Gastrocnemius medialis (tissue), 4 donors: ENCODE data around the gene DMD. TPM values are rescaled to one million over a fixed set of nuclear protein-coding genes. Genes with fewer than 3 reads are reported as not detected.
A peak's percentile ranks its signal among the peaks of the same experiment; 100 is the strongest.

Source experiments
- ATAC-seq, 2 donors: fragments of 150-250 bp; one replicate each; pipeline ENCODE4 v1.9.1; 2016
- DNase-seq, 2 donors: peaks; one replicate each; pipeline ENCODE4 v3.0.0-alpha.2; 2019
- H3K27ac ChIP-seq, 4 donors: fragments of 200-600 bp; sonication (generic); 1 replicate in 1 of 4; 2 replicates in 3 of 4; pipeline ENCODE4 v1.5.1; 2016 to 2018; ENCODE audit warnings: mild to moderate bottlenecking in 2 of 4, moderate library complexity in 1 of 4
- H3K27me3 ChIP-seq, 3 donors: fragments of 200-600 bp; sonication (generic) in 2 of 3; 1 replicate in 1 of 3; 2 replicates in 2 of 3; pipeline versions ENCODE4 v1.5.1 to v1.6.0; 2016 to 2019; ENCODE audit warnings: mild to moderate bottlenecking in 1 of 3, moderate library complexity in 1 of 3
- H3K36me3 ChIP-seq, 2 donors: fragments of 200-600 bp; sonication (generic) in 1 of 2; one replicate each; pipeline ENCODE4 v1.5.1; 2017 to 2018
- H3K4me1 ChIP-seq, 2 donors: fragments of 200-600 bp; sonication (generic) in 1 of 2; one replicate each; pipeline ENCODE4 v1.5.1; 2016 to 2017; ENCODE audit warnings: mild to moderate bottlenecking in 2 of 2
- H3K4me3 ChIP-seq, 4 donors: fragments of 200-600 bp; sonication (generic) in 3 of 4; 1 replicate in 1 of 4; 2 replicates in 3 of 4; pipeline ENCODE4 v1.5.1; 2016 to 2019; ENCODE audit warnings: mild to moderate bottlenecking in 2 of 4
- H3K9me3 ChIP-seq, 3 donors: fragments of 200-600 bp; sonication (generic) in 2 of 3; 1 replicate in 1 of 3; 2 replicates in 2 of 3; pipeline ENCODE4 v1.5.1; 2016 to 2019
- CTCF ChIP-seq, 5 experiments: fragments of 450-650 bp in 3 of 5; fragments of 200-600 bp in 2 of 5; sonication (generic) in 2 of 5; IDR thresholded peaks in 4 of 5; conservative IDR thresholded peaks in 1 of 5; 1 replicate in 4 of 5; 2 replicates in 1 of 5; pipeline ENCODE4 v1.5.1; 2016 to 2019; ENCODE audit warnings: antibody characterized with exemption in 5 of 5, mild to moderate bottlenecking in 3 of 5, moderate library complexity in 3 of 5
- POLR2A ChIP-seq, 2 donors: fragments of 450-650 bp; IDR thresholded peaks; one replicate each; pipeline ENCODE4 v1.6.1; 2017; ENCODE audit warnings: antibody characterized with exemption in 2 of 2, mild to moderate bottlenecking in 2 of 2, moderate library complexity in 2 of 2
- in situ Hi-C, 4 donors: fragments of 200-750 bp; cut with MboI; loops; one replicate each; pipeline versions ENCODE4 v1.15.0 to v1.8.0; 2017; ENCODE audit warnings: low sequenced_read_pairs in 4 of 4
- intact Hi-C: fragments of 100-400 bp; cut with DNase I; formaldehyde crosslinking; loops from one replicate; pipeline ENCODE4 v1.15.1; 2023; ENCODE audit warnings: low total_unique reads
- total RNA-seq, 4 donors: library from RNA; depleted of rRNA; stranded (reverse); fragments of >200 nt; gene quantifications; one replicate each; pipeline versions ENCODE4 v1.1.0 to v1.2.3, GENCODE V29; 2016

The DMD gene
- total RNA-seq, 4 donors from 2014 or later = 53.5 to 201 (median 98.9) TPM

DNA sequence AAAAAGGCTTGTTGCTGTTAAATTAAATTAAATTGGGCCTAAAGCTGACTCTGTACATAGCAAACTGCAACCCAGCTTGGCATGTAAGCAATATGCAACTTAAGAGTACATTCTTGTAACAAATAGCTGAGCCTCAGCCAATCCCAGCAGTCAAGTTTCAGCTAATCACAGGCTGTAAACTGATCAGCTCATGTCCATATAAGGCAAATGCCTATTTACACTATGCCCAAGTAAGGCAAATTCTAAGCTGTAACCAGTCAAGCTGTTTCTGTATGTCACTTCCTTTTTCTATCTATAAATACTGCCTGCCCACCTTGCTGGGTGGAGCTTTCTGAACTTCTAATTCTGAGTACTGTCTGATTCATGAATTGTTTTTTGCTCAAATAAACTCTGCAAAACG, 1710.4 kb downstream of the DMD start:
- Histone ChIP-seq H3K4me3 (no peak overlapping the region), H3K27me3 (no peaks in the 10 kb centered on the region), H3K9me3 (no peaks in the 10 kb centered on the region), H3K4me1 (peaks cover 0 to 5% of the 10 kb centered on the region in 2 donors), H3K36me3 (no peaks in the 10 kb centered on the region), H3K27ac (peak overlapping the region in 1 of 4 donors; percentile 39)
- ATAC-seq = no peak
- DNase-seq = no peak
- TF ChIP-seq POLR2A (IDR thresholded peaks at IDR 0.05) = no peak
- TF ChIP-seq CTCF (IDR thresholded peaks at IDR 0.05 in 4 of 5, conservative IDR thresholded peaks at IDR 0.05 in 1 of 5) = no peak
- intact Hi-C loops = no loop called here
- in situ Hi-C loops = no loop called here

GRCh38 chrX:31499109-31499508, 1712.2 kb downstream of the DMD start:
- no peak for TF ChIP-seq POLR2A (IDR thresholded peaks at IDR 0.05)
- no peak for TF ChIP-seq CTCF (IDR thresholded peaks at IDR 0.05 in 4 of 5, conservative IDR thresholded peaks at IDR 0.05 in 1 of 5)
- Histone ChIP-seq H3K36me3 (no peaks in the 10 kb centered on the region), H3K4me1 (peaks cover 0 to 5% of the 10 kb centered on the region in 2 donors), H3K27ac (peak overlapping the region in 1 of 4 donors; percentile 41), H3K27me3 (no peaks in the 10 kb centered on the region), H3K9me3 (no peaks in the 10 kb centered on the region), H3K4me3 (no peak overlapping the region)
- ATAC-seq = peak in 1 of 2 donors; percentile 90
- intact Hi-C loops = no loop called here
- no peak for DNase-seq
- in situ Hi-C loops = no loop called here

- no peaks in the 10 kb centered on the region for H3K27me3 ChIP-seq
- no peaks in the 10 kb centered on the region for H3K36me3 ChIP-seq
- H3K4me3 ChIP-seq = no peak overlapping the region
- intact Hi-C loops (no loop called here), in situ Hi-C loops (no loop called here)
- H3K27ac ChIP-seq = no peak overlapping the region
- DNase-seq (no peak), ATAC-seq (no peak)
- TF ChIP-seq POLR2A (IDR thresholded peaks at IDR 0.05) (no peak), CTCF (IDR thresholded peaks at IDR 0.05 in 4 of 5, conservative IDR thresholded peaks at IDR 0.05 in 1 of 5) (no peak)
- H3K4me1 ChIP-seq = peaks cover 0 to 5% of the 10 kb centered on the region in 2 donors
- H3K9me3 ChIP-seq = no peaks in the 10 kb centered on the region
These were observed 1714.3 kb downstream of the DMD start for GRCh38 chrX:31497086-31497485.

GRCh38 chrX:31487951-31488350, 1723.4 kb downstream of the DMD start:
- H3K4me3 ChIP-seq = no peak overlapping the region
- no peaks in the 10 kb centered on the region for H3K27me3 ChIP-seq
- no peak overlapping the region for H3K27ac ChIP-seq
- in situ Hi-C loops = no loop called here
- no peaks in the 10 kb centered on the region for H3K36me3 ChIP-seq
- TF ChIP-seq CTCF (IDR thresholded peaks at IDR 0.05 in 4 of 5, conservative IDR thresholded peaks at IDR 0.05 in 1 of 5) = no peak
- H3K4me1 ChIP-seq = no peaks in the 10 kb centered on the region
- intact Hi-C loops = no loop called here
- H3K9me3 ChIP-seq = no peaks in the 10 kb centered on the region
- DNase-seq = no peak
- no peak for ATAC-seq

DNA sequence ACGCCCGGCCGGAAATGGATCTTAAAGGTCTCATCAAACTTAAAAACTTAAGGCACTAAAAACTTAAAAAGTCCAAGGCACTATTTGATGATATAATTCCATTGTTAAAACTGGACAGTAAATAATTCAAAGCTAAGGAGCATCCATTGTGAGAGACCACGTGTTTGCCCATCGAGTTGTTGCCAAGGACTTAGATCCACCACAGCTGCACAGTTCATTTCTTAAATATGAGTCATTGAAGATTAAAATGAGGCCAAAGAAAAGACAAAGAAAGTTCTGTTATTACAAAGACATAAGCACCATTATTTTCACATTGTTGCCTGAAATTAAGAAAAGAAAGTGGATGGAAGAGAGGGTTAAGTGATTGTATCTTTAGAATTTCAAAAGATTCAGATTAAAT, 1728.0 kb downstream of the DMD start:
- Histone ChIP-seq H3K4me1 (no peaks in the 10 kb centered on the region), H3K4me3 (no peak overlapping the region), H3K27me3 (no peaks in the 10 kb centered on the region), H3K27ac (no peak overlapping the region), H3K36me3 (no peaks in the 10 kb centered on the region), H3K9me3 (no peaks in the 10 kb centered on the region)
- TF ChIP-seq CTCF (IDR thresholded peaks at IDR 0.05 in 4 of 5, conservative IDR thresholded peaks at IDR 0.05 in 1 of 5) = no peak
- TF ChIP-seq POLR2A (IDR thresholded peaks at IDR 0.05) = no peak
- ATAC-seq (no peak), DNase-seq (no peak)
- intact Hi-C loops (no loop called here), in situ Hi-C loops (no loop called here)
